Activated CD8-positive, alpha-beta memory T cell treated with anti-CD3 and anti-CD28 coated beads for 36 hours (primary cell): ENCODE measurements around the gene URB1. TPM values are rescaled to one million over a fixed set of nuclear protein-coding genes. Genes with fewer than 3 reads are reported as not detected.
"Not testable (repeated sequence)": the region's sequence is repeated elsewhere in the genome, so short reads cannot be mapped to it uniquely, and the experiment has no call there.

ENCODE experiments used
- CTCF ChIA-PET: fragments of 350-600 bp; sonication (Branson Sonifier 250); formaldehyde crosslinking; loops from one replicate; lab custom pipeline; 2021; ENCODE audit warnings: antibody characterized with exemption; lab: Charles Lee
- POLR2A ChIA-PET: fragments of 350-600 bp; sonication (Branson Sonifier 250); formaldehyde crosslinking; loops from one replicate; lab custom pipeline; 2021; ENCODE audit warnings: antibody characterized with exemption; lab: Charles Lee
- total RNA-seq, 2 experiments: library from RNA; stranded (reverse); gene quantifications; one replicate each; pipeline ENCODE4 v1.2.3, GENCODE V29; 2021

Gene URB1
- total RNA-seq = 10 to 100 TPM; 39.8 to 41.3 TPM

DNA sequence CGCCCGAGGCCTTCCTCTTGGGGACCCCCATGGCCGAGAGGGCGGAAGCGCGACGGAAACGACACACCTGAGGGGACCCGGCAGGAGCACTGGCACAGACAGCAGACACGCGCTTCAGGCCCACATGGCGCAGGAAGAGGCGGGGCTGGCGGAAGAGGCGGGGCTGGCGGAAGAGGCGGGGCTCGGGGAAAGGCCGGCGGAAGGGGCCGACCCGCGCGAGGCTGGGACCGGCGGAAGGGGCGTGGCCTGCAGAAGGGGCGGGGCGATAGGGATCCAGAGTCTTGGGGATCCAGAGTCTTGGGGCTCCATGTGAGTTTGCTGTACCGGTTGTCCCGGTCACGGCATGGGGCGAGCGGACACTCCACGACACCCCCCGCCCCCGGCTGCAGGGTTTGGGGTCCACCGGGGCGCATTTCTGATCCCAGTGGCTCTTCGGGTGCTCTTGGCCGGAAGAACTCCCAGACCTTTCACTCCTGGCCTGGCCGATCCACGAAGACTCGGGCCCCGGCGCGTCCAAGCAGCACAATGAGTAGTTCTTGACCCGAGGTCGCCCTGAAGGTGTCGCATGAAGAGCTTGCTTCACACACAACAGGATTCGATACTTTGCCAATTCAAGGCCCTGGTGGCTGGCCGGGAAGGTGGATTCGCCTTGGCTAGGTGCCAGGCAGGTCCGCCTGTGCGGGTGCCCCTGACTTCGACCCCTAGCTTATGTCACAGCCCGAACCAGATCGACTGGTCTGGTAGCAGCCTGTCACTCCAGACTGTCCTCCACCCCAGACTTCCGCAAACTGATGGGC, at the start of gene URB1:
URB1 (minus strand) TSS at position 133 of the 797 bp plus-strand sequence; CDS start at position 31, 102 bp downstream.
- CTCF ChIA-PET = interaction anchor here (0.7 to 1.8 kb wide), 5 partner anchors 11 to 208 kb away, joined by 3 to 5 read pairs (median 3); no protein-coding TSS in a partner anchor

GRCh38 chr21:32437729-32438128, 44.9 kb upstream of the URB1 start:
- ChIA-PET CTCF (no interaction called here), POLR2A (no interaction called here)

More for the DNA sequence above, at the start of gene URB1:
- POLR2A ChIA-PET = interaction anchor here (0.6 to 2.4 kb wide), 2 partner anchors 19 to 23 kb away, joined by 7 to 10 read pairs; partner anchors contain the start of gene EVA1C

DNA sequence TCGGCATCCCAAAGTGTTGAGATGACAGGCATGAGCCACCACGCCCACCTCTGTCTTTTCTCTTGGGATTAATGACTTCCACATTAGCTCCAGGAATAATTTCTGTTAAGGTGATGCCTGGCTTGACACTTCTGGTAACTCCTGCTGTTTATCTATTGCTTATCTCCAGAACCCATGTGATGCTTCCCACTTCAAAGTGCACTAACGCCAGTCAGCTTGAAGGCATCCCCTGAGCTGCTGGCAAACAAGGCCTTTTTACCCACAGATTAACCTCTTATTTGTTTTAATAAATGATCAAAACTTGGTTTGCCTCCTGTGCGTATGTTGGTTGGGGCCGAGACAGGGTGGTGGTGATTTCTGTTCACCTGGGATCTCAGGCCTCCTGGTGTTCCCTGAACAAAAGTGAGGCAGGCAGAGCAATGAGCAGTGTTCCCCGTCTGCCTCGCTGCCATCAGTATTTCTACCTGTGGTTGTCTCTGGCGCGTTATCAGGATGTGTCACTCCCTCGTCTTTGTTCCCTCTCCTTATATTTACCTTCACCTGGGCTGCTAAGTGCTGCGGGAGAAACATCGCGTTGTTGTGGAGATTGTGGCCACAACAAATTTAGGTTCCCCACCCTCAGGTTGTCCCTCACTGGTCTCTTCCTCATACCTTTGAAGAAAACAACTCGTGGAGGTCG, 40.3 kb upstream of the URB1 start:
- POLR2A ChIA-PET, CTCF ChIA-PET: not testable (repeated sequence)

DNA sequence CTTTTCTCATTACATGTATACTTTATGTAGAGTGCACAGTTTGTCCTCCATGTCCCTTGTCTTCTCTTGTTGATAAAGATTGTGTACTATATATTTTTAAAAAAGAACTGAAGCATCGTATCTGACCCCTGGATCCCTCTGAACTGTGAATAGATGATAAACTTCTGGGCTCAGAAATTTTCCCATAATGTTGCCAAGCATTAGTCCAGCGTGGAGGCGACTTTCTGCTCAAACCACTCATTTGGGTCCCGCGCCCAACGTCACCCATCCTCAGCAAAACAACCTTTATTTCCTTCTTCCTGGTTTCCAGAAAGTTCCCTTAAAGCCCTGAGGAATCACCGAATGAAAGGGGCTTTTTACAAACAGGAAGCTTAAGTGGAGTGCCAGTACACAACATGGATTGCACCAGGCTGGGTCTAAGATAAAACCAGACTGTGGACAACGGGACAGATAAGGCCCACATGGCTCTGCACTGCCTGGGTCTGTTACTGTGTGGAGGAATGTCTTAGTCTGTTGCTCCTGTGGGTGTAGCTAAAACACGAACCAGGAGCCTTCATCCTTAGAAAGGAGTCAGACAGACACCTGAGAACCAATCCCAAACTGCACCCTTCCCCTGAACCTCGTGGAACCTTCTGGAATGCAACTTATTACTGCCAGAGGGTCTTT, 35.3 kb upstream of the URB1 start:
- ChIA-PET CTCF (no interaction called here), POLR2A (no interaction called here)

DNA sequence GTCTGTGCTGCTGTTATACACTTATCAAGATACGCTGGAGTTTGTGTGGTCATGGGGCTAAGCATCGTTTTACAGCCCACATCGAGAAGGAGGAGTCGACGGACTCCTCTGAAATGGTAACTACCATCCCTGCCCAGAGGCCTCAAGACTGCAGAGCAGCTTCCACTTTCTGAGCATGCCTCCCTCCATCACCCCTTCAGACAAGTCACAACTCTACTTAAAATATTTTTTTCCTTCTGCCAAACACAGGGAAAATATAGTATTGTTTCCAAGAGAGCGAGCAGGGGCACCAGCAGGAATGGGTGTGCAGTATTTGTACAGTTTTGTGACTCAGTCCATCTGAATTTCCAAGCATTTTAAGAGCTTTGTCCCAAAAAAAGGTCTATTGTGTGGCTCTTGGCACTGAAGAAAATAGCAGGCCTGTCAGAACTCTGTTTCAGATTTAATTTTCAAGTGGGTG, 33.8 kb upstream of the URB1 start:
- ChIA-PET CTCF (no interaction called here), POLR2A (no interaction called here)

DNA sequence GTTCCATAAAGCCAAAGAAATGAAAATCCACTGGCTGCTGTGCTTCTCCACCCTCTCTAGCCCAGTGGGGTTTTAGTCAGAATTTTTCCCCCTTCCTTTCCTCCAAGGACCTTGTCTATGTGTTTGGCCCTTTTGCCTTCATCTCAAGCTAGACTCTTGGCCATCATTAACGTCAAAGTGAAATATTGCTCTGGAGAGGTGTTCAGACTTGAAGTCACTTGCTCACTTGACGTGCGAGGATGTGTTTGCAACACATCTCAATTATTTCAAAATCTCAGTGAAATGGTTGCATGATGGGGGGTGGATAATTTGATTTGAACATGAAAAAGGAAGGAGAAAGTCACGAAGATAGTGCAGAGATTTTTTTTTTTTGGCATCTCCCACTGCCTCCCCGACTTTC, 33.3 kb upstream of the URB1 start:
- ChIA-PET CTCF (no interaction called here), POLR2A (interaction anchor here (0.8 kb wide), 1 partner anchor 1897 kb away, joined by 3 read pairs; no protein-coding TSS in a partner anchor)

DNA sequence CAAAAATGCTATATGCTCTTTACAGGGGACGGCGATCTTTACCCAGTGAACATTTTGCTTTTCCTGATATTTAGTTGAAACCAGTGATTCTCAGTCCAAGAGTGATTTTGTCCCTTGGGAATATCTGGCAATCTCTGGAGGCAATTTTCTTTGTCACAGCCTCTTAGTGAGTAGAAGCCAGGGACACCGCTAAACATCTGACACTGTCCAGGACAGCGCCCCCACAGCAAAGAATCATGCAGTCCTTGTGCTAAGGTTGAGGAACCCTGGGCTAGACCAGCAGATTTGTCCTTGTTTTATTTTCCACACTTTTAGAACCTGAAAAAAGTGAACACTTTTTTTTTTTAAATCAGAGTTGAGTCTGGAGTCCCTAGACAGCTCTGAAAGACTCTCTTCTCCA, 32.8 kb upstream of the URB1 start:
- CTCF ChIA-PET = no interaction called here
- POLR2A ChIA-PET = interaction anchor here (0.8 kb wide), 1 partner anchor 1897 kb away, joined by 3 read pairs; no protein-coding TSS in a partner anchor

- ChIA-PET POLR2A (no interaction called here), CTCF (interaction anchor here (0.7 kb wide), 1 partner anchor 95 kb away, joined by 3 read pairs; no protein-coding TSS in a partner anchor)
These were observed 31.9 kb upstream of the URB1 start for GRCh38 chr21:32424674-32425073.

- POLR2A ChIA-PET = no interaction called here
- CTCF ChIA-PET = interaction anchor here (0.9 kb wide), 1 partner anchor 23 kb away, joined by 3 read pairs; no protein-coding TSS in a partner anchor
These were observed 31.4 kb upstream of the URB1 start for GRCh38 chr21:32424191-32424535.

DNA sequence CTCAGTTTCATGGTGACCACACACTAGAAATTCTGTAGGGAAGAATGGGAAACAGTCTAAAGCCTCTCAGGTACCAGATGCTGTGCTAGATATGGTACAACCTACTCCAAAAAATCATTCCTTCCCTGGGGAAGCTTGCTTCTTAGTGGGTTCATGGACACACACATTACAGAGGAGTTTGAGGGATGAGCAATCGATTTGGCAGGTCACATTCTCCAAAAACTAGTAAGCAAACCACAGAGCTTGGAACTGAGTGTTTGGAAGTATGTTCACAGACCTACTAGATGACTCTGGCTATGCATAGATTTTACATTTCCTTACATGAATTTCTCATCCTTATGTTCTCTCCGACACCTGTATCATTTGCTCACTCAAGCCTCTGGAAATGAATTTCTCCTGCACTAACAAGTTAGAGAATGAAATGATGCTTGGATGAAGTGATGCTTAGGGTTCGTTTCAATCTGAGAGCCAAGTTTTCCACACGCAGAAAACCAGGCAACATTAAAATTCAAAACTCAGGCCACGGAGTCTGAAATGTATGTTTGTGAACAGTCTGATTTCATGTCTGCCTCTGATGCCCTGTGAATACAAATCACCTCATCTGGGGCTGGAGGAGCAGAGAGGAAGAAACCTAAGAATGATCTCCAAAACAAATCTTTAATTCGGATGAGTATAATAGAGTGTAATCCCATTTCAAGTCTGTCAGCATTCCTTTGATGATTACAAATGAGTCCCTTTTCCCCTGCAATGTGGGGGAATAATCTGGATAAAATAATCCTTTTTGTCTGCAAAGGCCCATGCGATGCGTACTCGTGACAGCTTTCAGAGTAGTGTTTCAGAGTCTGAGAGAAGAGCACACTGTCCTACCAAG, 30.7 kb upstream of the URB1 start:
- ChIA-PET CTCF (interaction anchor here (0.9 kb wide), 1 partner anchor 22 kb away, joined by 3 read pairs; no protein-coding TSS in a partner anchor), POLR2A (no interaction called here)

GRCh38 chr21:32422064-32422463, 29.3 kb upstream of the URB1 start:
- ChIA-PET POLR2A (no interaction called here), CTCF (no interaction called here)

DNA sequence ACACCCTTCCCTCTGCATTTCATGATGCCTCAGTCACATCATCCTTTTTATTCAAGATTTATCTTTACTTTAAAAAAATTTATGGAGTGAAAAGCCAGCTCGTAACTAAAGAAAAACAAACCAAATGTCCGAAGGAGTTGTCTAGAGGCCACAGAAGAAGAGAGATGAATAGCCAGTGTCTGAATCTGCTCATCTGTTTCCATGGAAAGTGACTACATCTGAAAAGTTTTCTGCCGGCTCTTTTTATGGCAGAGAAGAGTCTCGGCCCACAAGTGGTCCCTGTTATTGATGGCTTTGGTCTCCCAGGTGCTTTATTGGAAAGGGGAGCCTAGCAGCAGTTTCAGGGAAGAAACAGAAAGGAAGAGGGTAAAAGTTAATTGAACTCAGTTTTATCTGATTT, 25.3 kb upstream of the URB1 start:
- POLR2A ChIA-PET = no interaction called here
- CTCF ChIA-PET = interaction anchor here (1.2 kb wide), 1 partner anchor 25 kb away, joined by 3 read pairs; no protein-coding TSS in a partner anchor

DNA sequence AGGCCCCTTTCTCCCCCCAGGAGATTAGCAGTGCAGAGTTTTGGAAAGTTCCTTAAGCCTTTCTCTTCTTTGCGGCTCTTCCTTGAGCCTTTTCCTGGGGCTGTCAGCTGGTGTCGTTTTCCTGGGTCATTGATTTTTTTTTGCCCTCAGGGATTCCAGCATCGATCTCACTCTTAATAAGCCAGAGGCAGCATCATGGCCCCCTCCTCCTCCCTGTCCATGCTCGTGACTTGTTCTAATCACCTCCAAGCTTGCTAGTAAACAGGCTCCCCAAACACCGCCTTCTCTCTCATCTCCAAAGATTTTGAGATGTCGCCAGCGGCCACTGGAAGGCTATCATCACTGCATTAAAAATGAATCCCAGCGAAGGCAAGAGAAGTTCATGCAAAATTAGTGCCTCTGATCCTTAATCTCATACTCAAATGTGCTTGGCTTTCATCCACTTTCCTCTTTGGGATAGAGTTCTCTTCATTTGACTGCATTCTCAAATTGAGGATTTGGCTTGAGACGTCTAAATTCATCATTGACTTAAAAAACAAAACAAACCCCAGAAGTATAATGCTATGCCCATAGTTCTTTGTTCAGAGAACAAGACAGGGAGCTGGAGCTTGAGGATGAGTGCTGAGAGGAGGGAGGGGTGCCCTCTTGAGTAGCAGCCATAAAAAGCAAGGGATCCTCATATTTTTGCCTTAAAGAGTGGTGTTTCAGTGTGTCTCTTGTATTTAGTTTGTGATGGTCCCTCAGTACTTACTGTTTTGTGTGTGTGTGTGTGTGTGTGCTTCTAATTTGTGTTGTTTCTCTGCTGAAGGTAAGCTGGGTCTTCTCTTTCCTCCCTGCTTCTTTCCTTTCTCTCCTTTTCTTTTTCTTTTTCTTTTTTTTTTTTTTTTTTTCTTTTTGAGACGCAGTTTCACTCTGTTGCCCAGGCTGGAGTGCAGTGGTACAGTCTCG, 22.9 kb upstream of the URB1 start:
- POLR2A ChIA-PET = interaction anchor here (0.7 kb wide), 1 partner anchor 22 kb away, joined by 7 read pairs; no protein-coding TSS in a partner anchor
- CTCF ChIA-PET = interaction anchor here (1.4 kb wide), 2 partner anchors 12 to 184 kb away, joined by 3 to 4 read pairs; no protein-coding TSS in a partner anchor

DNA sequence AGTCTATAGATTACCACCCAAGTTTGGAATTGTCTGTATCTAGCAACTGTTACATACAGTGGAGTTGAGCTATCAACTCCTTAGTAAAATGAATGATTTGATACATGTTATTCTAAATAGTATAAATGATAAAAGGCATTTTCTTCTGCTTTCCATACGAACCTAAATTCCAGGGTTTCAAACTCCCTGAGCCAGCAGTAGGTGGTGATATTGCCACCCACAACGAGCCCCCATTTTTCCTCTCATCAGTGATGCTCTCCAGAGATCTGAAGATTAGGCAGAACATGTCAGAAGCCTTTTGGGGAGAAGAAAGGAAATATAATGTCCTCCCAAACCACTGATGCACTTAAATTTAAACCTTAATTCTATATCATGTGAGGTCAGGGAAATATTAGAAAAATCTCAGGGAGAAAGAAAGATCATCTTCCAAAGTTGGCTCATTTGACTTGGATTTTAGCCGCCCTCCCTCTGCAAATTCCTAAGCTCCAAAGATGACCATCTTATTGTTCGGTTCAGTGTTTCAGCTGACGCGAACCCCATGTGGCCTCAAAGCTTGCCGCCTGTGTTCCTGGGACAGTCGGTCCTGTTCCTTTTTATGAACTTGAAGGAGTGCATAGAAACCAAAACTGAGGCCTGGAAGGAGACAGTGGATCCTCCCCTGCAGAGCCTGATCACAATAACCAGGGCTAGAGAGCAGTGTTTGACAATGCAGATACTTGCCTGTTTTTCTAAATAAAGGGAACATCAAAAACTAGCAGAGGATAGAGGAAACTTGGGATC, 22.0 kb upstream of the URB1 start:
- ChIA-PET POLR2A (no interaction called here), CTCF (interaction anchor here (1.4 kb wide), 3 partner anchors 11 to 191 kb away, joined by 3 to 4 read pairs (median 3); no protein-coding TSS in a partner anchor)

DNA sequence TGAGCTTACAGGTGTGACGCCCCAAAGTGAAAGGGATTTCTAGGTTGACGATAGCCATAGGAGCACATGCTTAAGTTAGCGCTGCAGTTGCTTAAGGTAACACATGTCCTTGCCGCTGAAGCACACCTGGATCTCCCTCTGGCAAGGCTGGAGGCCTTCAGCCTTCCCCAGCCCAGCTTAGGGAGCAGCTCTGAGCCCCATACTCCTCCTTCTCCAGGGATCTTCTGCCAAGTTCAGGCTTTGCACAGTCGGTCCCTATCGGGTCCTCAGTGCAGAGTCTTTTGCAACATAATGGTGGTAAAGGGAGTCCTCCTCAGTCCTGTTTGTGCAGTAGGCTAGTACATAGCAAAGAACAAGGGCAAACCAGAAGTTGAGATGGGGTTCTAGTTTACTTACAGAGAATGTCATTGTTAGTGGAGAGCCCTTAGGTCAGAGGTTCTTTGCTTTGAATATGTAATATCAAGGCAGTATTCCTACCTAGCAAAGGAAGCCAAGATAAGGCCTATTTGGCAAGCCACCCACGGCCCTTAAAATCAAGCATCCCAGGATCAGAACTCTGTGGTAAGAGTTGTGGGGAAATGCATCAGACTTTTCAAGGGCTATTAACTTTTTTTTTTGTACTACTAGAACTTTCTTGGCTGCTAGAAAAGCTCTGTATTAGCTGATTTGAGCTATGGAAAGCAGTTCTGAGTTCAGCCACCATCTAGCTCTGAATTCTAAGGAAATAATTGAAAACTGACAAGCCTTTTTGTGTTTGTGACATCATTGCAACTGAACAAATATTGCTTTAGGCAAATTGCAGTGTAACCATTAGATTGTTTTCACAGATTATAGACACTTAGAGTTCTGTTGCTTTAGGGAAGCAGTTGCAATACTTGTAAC, 21.1 kb upstream of the URB1 start:
- CTCF ChIA-PET = interaction anchor here (1.4 kb wide), 3 partner anchors 10 to 191 kb away, joined by 3 to 4 read pairs (median 3); no protein-coding TSS in a partner anchor
- POLR2A ChIA-PET = no interaction called here
